Breast epithelium (tissue), 3 donors: ENCODE data around the gene ZNF423.

Experiments used
- POLR2AphosphoS5 ChIP-seq, 3 donors: sonication (generic); formaldehyde crosslinking; IDR thresholded peaks; one replicate each; pipeline ENCODE4 v1.6.1; 2017; ENCODE audit warnings: antibody characterized with exemption in 3 of 3
- TF ChIP-seq, protein P1 (sequence below), 3 donors: fragments of 450-650 bp; IDR thresholded peaks; one replicate each; pipeline ENCODE4 v1.5.1; 2016 to 2017; ENCODE audit warnings: antibody characterized with exemption in 3 of 3, mild to moderate bottlenecking in 3 of 3, moderate library complexity in 3 of 3

DNA sequence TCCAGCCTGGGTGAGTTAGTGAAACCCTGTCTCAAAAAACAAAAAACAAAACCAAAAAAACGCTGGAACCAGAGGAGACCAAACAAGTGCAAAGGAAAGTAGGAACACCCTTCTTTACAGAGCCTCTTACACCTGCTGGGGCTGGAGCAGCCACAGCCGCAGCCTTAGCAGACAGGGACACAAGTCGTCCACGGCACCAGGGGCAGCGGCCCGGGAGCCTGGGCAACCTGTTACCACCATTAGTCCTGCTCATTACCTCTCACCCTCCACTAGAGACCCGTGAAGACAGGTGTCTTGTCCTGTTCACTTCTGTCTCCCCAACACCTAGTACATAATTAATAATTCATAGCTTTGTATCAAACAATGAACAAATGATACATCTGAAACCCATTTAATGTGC is 398.7 kb downstream of the ZNF423 start:
- TF ChIP-seq POLR2AphosphoS5 (IDR thresholded peaks at IDR 0.05) = no peak
- TF ChIP-seq, protein P1, sequence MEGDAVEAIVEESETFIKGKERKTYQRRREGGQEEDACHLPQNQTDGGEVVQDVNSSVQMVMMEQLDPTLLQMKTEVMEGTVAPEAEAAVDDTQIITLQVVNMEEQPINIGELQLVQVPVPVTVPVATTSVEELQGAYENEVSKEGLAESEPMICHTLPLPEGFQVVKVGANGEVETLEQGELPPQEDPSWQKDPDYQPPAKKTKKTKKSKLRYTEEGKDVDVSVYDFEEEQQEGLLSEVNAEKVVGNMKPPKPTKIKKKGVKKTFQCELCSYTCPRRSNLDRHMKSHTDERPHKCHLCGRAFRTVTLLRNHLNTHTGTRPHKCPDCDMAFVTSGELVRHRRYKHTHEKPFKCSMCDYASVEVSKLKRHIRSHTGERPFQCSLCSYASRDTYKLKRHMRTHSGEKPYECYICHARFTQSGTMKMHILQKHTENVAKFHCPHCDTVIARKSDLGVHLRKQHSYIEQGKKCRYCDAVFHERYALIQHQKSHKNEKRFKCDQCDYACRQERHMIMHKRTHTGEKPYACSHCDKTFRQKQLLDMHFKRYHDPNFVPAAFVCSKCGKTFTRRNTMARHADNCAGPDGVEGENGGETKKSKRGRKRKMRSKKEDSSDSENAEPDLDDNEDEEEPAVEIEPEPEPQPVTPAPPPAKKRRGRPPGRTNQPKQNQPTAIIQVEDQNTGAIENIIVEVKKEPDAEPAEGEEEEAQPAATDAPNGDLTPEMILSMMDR (IDR thresholded peaks at IDR 0.05) = no peak
